ENCODE data around the gene IGFBP5. TPM values are rescaled to one million over a fixed set of nuclear protein-coding genes. Genes with fewer than 3 reads are reported as not detected.

The IGFBP5 gene
- total and polyA plus RNA-seq, 9 of the 15 experiments (the other 6 are each of a cell fraction or from before 2014, with no cell fraction given) = 0.01 to 1.9 (median 0.03) TPM; not detected in 6

DNA sequence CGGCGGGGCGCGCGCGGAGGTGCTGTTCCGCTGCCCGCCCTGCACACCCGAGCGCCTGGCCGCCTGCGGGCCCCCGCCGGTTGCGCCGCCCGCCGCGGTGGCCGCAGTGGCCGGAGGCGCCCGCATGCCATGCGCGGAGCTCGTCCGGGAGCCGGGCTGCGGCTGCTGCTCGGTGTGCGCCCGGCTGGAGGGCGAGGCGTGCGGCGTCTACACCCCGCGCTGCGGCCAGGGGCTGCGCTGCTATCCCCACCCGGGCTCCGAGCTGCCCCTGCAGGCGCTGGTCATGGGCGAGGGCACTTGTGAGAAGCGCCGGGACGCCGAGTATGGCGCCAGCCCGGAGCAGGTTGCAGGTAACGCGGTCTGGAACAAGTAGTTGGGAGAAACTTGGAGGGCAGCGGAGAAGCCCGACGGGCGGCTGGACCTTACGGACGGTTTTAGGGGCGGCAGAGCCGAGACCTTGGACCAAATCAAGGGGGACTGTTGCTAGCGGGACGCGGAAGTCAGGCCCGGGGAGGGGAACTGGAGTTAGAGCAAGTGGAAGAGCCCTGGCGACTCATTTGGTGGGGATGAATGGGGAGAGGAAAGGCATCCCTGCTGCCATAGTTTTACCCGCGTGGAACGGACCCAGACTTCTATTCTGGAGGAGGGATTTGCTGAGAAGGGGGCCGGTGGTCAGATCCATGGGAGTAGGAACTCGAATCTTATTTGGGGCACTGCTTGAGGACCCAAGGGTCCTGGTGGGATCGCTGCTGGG, 61.6 kb downstream of the IGFBP5 start (continued):
- TF ChIP-seq, protein P1, sequence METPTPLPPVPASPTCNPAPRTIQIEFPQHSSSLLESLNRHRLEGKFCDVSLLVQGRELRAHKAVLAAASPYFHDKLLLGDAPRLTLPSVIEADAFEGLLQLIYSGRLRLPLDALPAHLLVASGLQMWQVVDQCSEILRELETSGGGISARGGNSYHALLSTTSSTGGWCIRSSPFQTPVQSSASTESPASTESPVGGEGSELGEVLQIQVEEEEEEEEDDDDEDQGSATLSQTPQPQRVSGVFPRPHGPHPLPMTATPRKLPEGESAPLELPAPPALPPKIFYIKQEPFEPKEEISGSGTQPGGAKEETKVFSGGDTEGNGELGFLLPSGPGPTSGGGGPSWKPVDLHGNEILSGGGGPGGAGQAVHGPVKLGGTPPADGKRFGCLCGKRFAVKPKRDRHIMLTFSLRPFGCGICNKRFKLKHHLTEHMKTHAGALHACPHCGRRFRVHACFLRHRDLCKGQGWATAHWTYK (CRISPR knock-in tag; IDR thresholded peaks at IDR 0.05) = no peak
- no peak for TF ChIP-seq DDX20 (tag; IDR thresholded peaks at IDR 0.05; ENCODE audit: low read depth)
- TF ChIP-seq CXXC5 (CRISPR knock-in tag; IDR thresholded peaks at IDR 0.05) = no peak

DNA sequence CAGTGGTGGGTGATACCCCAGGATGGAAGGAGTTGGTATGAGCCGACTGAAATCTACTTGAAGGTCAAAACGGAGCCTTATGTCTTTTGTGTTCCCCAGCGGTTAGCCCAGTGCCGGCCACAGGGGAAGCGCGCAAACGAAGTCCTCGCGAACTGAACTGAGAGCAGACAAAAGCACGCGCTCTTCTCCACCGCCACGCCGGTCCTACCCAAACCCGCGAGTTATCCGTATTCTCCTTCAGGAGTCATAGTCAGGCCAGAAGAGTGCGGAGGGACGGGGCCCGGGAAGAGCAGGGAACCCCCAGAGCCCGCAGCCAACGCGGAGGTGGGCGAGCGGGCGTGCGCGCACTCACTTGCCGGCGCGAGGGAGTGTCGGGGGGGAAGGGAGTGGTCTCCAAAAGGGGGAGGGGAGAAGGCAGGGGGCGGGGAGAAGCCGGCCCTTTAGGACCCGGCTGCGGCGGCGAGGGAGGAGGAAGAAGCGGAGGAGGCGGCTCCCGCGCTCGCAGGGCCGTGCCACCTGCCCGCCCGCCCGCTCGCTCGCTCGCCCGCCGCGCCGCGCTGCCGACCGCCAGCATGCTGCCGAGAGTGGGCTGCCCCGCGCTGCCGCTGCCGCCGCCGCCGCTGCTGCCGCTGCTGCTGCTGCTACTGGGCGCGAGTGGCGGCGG, 62.3 kb downstream of the IGFBP5 start, which contains the start of gene IGFBP2:
IGFBP2 (plus strand) TSS at position 469 of the 664 bp plus-strand sequence; CDS start at position 573, 104 bp downstream.
- no TSS peak for BruUV-seq (replicated peaks)
- POLR2A ChIA-PET = no interaction called here
- H3K4me3 ChIP-seq = no peak within 1 kb of the TSS

More for the DNA sequence above, 62.3 kb downstream of the IGFBP5 start, which contains the start of gene IGFBP2:
- H3K4me2 ChIP-seq (ENCODE audit: insufficient read depth, low read length) = no peak within 1 kb of the TSS
- no peaks in the 10 kb centered on the region for H3K9me3 ChIP-seq (replicated peaks; ENCODE audit: control insufficient read depth, insufficient read depth, low read depth, low read length)
- no peaks in the 10 kb centered on the region for H4K20me1 ChIP-seq (replicated peaks; ENCODE audit: control insufficient read depth, insufficient read depth, low read length)
- no peak within 1 kb of the TSS for H3K9ac ChIP-seq (ENCODE audit: insufficient read depth in 1 of 2, low read depth in 2 of 2, low read length in 2 of 2)
- intact Hi-C loops (cut with micrococcal nuclease) (no loop called here), in situ Hi-C loops (cut with MboI) (no loop called here)
- FAIRE-seq (no peak), DNase-seq (ENCODE audit: extremely low read depth in 1 of 4, low spot score in 3 of 4) (no peak), ATAC-seq (no peak)
- no peaks in the 10 kb centered on the region for H3K79me2 ChIP-seq (ENCODE audit: control insufficient read depth, insufficient read depth, low read length)
- no peak within 1 kb of the TSS for H2AFZ ChIP-seq (ENCODE audit: low read depth, low read length)
- H3K27ac ChIP-seq (ENCODE audit: extremely low read depth, low read depth, low read length) = no peak within 1 kb of the TSS
- no peaks in the 10 kb centered on the region for H3K9me1 ChIP-seq (ENCODE audit: control insufficient read depth, insufficient read depth, low read length)
- H3K27me3 ChIP-seq (ENCODE audit: control insufficient read depth in 2 of 2, insufficient read depth in 2 of 2, low read length in 2 of 2) = peaks cover 5 to 35% of the 10 kb centered on the region in 2 experiments
- CTCF ChIA-PET (ENCODE audit: low intra/inter-chr PET ratio) = no interaction called here
- TF ChIP-seq, protein P2, sequence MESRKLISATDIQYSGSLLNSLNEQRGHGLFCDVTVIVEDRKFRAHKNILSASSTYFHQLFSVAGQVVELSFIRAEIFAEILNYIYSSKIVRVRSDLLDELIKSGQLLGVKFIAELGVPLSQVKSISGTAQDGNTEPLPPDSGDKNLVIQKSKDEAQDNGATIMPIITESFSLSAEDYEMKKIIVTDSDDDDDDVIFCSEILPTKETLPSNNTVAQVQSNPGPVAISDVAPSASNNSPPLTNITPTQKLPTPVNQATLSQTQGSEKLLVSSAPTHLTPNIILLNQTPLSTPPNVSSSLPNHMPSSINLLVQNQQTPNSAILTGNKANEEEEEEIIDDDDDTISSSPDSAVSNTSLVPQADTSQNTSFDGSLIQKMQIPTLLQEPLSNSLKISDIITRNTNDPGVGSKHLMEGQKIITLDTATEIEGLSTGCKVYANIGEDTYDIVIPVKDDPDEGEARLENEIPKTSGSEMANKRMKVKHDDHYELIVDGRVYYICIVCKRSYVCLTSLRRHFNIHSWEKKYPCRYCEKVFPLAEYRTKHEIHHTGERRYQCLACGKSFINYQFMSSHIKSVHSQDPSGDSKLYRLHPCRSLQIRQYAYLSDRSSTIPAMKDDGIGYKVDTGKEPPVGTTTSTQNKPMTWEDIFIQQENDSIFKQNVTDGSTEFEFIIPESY (CRISPR knock-in tag; IDR thresholded peaks at IDR 0.05) = peak; percentile 73; the same call in 1 of the 2 replicates
- TF ChIP-seq NFXL1 (CRISPR knock-in tag; IDR thresholded peaks at IDR 0.05) = no peak
- H3K4me1 ChIP-seq (replicated peaks in 1 of 2; ENCODE audit: control insufficient read depth in 2 of 2, insufficient read depth in 2 of 2, low read length in 2 of 2) = no peaks in the 10 kb centered on the region; a peak in 1 of 5 replicates
- 68% methylated on average over 13 of the region's 70 CpGs for WGBS (ENCODE audit: insufficient coverage, low coverage, missing lambda C conversion rate)
- no peaks in the 10 kb centered on the region for H3K36me3 ChIP-seq (ENCODE audit: control insufficient read depth, insufficient read depth, low read length)

Measured in K562 (cell line).